ENCODE measurements around the gene FOCAD.

GRCh38 chr9:20914556-20914955, 230.5 kb downstream of the FOCAD start:
- no peak for TF ChIP-seq CTCF (IDR thresholded peaks at IDR 0.05; ENCODE audit: low read length)
- no peak for TF ChIP-seq EZH2 (IDR thresholded peaks at IDR 0.05; ENCODE audit: borderline replicate concordance, low read length)
